GM18502 (cell line): ENCODE results near the gene ZNF597.

ENCODE experiments used
- ATAC-seq: cut with Tn5 transposase; IDR thresholded peaks from one replicate; pipeline ENCODE4 v1.9.1; 2021; ENCODE audit warnings: mild to moderate bottlenecking; ENCODE audit not compliant: unreplicated experiment, poor library complexity

Gene ZNF597

DNA sequence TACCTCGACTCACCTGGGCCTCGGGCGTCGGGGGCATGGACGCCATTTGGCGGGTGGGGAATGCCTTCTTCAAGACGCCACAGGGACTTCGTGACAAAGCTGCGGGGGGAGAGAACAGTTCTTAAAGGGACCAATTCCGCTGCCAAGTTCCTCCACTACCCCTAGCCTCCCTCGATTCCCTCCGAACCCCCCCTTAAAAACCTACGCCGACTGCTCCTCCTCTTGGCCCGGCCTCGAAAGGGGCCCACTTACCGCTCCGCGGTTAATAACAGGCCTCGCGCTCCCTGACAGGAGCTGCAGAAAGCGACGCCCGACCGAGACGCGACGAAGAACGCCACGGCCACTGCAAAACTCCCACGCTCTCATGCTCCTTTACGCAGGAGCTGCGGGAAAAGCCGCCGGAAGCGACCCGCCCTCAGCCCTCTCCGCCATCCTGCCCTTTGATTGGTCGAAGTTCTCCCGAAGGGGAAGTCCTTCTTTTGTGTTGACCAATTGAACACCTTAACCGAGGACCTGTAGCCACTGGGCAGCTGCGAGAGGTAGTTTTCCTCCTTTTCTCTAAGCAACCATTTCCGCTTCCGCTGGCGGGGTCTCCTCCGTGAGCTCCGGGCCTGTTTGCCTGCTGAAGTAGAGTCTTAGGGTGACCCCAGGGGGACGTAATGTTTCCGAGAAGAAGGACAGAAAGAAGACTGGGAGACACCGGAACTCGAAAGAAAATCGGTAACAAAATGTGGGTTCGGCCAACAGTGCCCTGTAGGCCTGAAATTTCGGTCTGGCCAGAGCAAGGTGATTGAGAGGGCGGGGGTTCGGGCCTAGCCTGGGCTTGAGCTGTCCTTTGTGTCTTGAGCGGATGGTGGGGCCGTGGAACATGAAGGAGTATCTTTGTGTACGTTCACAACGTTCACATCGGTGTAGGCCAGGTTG, at the start of gene ZNF597, which contains the start of gene NAA60:
ZNF597 (minus strand) TSS at position 397 of the 924 bp plus-strand sequence; CDS start at position 46, 351 bp downstream.
NAA60 (plus strand) TSS at position 573 of the 924 bp plus-strand sequence. CDS start 32,548 bp downstream, outside the sequence.
- peak; percentile 92 for ATAC-seq

DNA sequence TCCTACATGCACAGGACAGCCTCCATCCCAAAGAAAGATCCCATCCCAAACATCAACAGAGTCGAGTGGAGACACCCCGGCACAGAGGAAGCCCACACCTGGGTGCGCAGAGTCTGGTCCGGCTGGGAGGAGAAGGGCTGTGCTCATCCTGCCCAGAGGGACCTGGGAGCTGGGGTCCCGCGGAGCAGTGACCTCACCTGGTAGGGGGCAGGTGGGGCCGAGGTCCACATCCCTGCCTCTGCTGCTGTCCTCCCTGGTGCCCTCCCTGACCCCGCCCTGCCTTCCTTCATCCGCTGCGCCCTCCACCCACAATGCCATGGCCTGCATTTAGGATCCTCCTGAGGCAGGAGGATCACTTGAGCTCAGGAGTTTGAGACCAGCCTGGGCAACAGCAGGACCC, 49.1 kb upstream of the ZNF597 start:
- no peak for ATAC-seq

GRCh38 chr16:3490911-3491629, 47.8 kb upstream of the ZNF597 start:
- no peak for ATAC-seq

- no peak for ATAC-seq
Observed at GRCh38 chr16:3488801-3489200, 45.5 kb upstream of the ZNF597 start.

DNA sequence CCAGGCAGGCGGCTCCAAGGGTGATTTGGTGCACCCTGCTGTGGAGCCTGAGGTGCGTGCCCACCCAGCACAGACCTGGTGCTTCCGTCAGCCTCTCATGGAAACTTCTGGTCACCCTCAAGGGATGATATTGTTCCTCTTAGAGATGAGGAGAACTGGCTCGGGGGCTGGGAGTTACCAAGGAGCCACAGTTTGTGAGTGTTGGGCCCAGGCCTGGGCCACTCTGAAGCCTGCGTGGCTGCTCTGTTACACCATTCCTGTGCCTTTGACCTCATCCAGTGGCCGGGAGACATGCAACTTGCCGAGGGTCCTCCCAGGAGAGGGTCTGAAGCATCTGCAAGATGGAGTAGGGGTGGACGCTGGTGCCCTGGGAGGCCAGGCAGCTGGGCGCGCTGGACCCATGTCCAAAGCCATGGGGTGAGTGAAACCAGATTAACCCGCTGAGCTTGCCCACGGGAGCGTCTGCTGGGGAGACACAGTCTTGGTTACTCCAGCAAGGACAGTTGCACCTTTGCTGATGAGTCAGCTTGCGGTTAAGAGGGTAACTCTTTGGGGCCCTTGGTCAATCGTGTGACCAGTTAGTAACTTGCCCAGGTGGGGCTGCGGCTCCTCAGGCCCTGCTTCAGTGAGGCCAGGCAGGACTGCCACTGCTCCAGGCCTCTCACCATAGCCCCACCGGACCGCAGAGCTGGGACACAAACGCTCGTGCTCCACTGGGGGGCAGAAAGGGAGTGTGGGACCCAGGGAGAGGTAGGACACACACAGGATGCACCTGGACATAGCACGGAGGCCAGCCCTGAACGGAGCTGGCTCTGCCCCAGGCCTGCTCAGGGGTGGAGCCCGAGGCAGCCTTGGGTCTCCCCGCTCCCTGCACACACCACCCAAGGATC, 44.5 kb upstream of the ZNF597 start:
- no peak for ATAC-seq

DNA sequence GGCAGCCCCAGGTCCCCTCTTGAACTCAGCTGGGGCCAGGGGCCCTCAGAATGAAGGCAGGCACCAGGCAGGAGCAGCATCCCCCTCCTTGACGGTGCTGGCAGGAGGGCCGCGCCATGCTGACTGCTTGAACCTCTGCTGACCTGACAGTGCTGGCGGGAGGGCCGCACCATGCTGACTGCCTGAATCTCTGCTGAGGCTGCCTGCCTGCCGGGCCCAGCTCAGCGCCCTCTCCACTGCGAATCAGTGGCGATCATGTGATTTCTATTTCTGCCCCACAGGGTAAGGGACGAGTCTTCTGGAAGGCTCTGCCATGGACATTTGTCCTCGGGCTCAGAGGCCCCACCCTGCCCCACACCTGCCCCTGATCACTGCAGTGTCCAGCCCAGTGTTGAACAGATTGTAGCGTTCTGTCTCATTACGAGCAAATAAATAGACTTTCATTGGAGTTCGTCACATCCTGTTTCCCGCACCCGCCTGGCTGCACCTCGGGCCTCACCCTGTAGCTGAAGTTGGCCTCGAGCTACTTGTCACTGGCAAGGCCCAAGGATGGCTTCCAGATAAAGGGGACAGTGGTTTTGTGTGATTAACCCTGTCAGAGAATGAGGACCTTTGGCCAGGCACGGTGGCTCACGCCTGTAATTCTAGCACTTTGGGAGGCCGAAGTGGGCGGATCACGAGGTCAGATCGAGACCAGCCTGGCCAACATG, 43.4 kb upstream of the ZNF597 start:
- no peak for ATAC-seq

- ATAC-seq, result no peak
Observed at GRCh38 chr16:3485821-3486505, 42.7 kb upstream of the ZNF597 start.

GRCh38 chr16:3485097-3485745, 41.9 kb upstream of the ZNF597 start:
- no peak for ATAC-seq

DNA sequence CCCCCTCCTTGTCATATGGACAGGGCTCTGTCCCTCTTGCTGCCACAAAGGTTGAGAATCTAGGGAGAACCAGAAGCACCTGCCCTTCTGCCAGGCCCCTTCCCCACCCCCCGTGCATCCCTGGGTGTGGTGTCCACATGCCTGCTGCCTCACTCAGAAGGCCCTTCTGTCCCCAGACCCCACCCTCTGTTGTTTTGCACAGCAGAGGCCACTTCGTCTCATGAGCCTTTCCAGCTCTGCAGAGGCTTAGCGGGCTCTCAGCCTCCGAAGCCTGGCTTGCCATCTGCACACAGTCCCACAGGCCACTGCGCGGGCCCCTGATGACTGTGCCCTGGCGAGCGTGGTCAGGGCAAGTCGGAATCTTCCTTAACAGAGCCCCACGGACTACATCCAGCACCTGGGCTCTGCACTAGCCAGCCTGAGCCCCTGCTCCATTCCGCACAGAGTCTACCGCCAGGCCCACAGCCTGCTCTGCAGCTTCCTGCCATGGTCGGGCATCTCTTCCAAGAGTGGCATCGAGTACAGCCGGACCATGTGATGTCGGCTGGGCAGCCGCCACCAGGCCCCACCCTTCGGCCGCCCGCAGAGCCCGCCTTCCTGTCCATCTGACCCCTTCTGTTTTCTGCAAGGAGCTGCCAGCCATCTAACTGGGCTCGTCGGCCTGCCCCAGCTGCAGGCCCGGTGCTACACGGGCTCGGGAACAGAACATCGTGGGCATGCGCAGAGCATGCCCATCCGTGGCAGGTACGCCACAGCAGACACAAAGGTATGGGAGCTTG, 41.2 kb upstream of the ZNF597 start:
- no peak for ATAC-seq

- no peak for ATAC-seq
Observed at GRCh38 chr16:3482659-3483241, 39.4 kb upstream of the ZNF597 start.

GRCh38 chr16:3481696-3482658, 38.7 kb upstream of the ZNF597 start:
- ATAC-seq, result no peak

- ATAC-seq, result no peak
Observed at GRCh38 chr16:3480901-3481695, 37.8 kb upstream of the ZNF597 start.

DNA sequence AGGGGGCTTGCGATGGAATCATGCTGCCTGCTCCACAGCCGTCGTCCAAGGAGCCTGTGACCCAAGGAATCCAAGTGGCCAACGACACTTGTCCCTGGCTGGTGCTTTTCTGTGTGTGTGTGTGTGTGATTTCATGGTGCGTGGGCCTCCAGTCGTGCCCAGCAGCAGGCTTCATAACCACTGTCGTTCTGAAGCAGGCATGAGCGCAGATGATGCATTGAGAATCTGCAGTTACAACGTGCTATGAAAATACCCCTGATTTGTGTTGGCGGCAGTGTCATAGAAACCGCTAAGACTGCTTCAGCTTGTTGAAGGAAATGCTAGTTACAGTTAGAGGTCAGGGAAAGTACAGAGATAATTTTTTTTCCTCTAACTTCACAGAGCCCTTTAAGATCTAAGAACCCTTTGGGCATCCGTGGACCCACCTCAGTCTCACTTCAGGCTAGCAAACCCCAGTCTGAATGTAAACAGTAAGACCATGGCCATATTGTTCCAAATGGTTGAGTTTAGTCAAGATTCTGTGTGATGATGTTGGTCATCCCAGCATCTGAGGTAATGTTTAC, 36.4 kb upstream of the ZNF597 start:
- no peak for ATAC-seq

GRCh38 chr16:3478242-3478925, 35.1 kb upstream of the ZNF597 start:
- ATAC-seq, result no peak

- no peak for ATAC-seq
Observed at GRCh38 chr16:3476409-3476808, 33.1 kb upstream of the ZNF597 start.
